Measurements from ENCODE around the gene TMEM163.

Gene TMEM163

DNA sequence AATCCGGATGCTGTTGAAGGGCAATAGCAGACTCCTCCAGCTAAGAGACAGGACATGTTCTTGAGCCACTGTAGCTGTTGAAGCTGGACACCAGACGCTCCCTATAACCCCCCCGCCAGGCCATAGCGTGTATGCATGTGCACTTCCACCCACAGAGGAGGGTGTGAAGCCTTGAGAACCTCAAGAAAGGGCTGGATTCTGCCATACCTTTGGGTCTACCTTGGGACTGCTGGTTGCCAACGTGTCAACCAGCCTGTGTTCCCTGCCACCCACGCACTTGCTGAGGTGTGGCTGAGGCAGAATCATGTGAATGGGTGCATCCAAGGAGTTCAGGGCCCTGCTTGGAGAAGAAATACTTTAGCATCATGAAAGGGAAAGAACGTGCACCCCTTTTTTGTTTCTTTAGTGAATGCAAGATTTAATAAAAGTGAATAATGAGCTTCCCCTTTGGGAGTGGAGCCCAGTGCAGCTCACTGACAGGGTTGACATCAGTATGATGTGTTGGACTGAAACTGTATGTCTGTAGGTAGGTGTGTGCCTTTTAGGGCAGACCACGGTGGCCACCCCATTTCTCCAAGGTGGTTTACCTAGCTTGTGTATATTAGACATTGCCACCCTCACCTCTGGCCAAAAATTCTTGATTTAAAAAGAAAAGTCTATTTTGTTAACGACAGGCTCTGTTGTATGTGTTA lies 266.6 kb downstream of the TMEM163 start:
- Histone ChIP-seq H3K79me1 (ENCODE audit: low read length) (no peaks in the 10 kb centered on the region), H3K79me2 (ENCODE audit: control insufficient read depth, insufficient read depth, low read length) (no peaks in the 10 kb centered on the region), H3K4me1 (ENCODE audit: control insufficient read depth, low read depth, low read length) (no peaks in the 10 kb centered on the region), H3K27me3 (ENCODE audit: insufficient read depth, low read length, poor library complexity) (no peaks in the 10 kb centered on the region), H3K18ac (ENCODE audit: low read length) (no peak overlapping the region), H3K56ac (ENCODE audit: low read length) (no peak overlapping the region), H3K9ac (ENCODE audit: low read length) (no peak overlapping the region), H3K23ac (ENCODE audit: low read length) (no peak overlapping the region), H3K27ac (ENCODE audit: low read depth, low read length) (no peak overlapping the region), H3K4me3 (ENCODE audit: low read length) (no peak overlapping the region), H3K36me3 (ENCODE audit: control insufficient read depth, insufficient read depth, low read length) (no peaks in the 10 kb centered on the region), H4K8ac (ENCODE audit: low read depth, low read length) (no peak overlapping the region), H2BK15ac (replicated peaks; ENCODE audit: low read depth) (no peak overlapping the region), H4K5ac (ENCODE audit: low read length) (no peak overlapping the region), H3K4ac (ENCODE audit: low read depth, low read length) (no peak overlapping the region), H2AK5ac (ENCODE audit: low read length) (no peak overlapping the region), H2BK120ac (ENCODE audit: low read depth, low read length) (no peak overlapping the region), H2BK5ac (ENCODE audit: low read length) (no peak overlapping the region), H3K4me2 (ENCODE audit: low read length) (no peak overlapping the region)
- no CpG with 5 or more reads among the region's 9 CpGs for WGBS (ENCODE audit: extremely low coverage, insufficient coverage, low lambda C conversion rate)
- DNase-seq: no peak

DNA sequence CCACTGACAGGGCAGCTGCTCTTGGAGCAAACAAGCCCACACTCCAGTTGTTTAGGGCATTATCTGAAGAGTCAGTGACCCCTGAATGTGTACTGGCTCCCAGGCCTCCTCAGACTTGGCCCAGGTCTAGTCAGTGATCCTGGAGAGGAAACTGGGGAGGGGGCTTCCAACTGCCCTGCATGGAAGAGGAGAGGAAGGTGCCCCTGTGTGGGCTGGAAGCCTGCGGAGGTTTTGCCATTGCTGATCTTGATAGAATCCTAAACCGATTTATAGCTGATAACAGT lies 267.5 kb downstream of the TMEM163 start:
- Histone ChIP-seq H2AK5ac (ENCODE audit: low read length) (no peak overlapping the region), H4K5ac (ENCODE audit: low read length) (no peak overlapping the region), H3K27ac (ENCODE audit: low read depth, low read length) (no peak overlapping the region), H3K9ac (ENCODE audit: low read length) (no peak overlapping the region), H3K4me3 (ENCODE audit: low read length) (no peak overlapping the region), H2BK120ac (ENCODE audit: low read depth, low read length) (no peak overlapping the region), H3K4me1 (ENCODE audit: control insufficient read depth, low read depth, low read length) (no peaks in the 10 kb centered on the region), H3K4me2 (ENCODE audit: low read length) (no peak overlapping the region), H3K36me3 (ENCODE audit: control insufficient read depth, insufficient read depth, low read length) (no peaks in the 10 kb centered on the region), H4K8ac (ENCODE audit: low read depth, low read length) (no peak overlapping the region), H2BK5ac (ENCODE audit: low read length) (no peak overlapping the region), H3K23ac (ENCODE audit: low read length) (no peak overlapping the region), H3K27me3 (ENCODE audit: insufficient read depth, low read length, poor library complexity) (no peaks in the 10 kb centered on the region), H3K79me2 (ENCODE audit: control insufficient read depth, insufficient read depth, low read length) (no peaks in the 10 kb centered on the region), H3K56ac (ENCODE audit: low read length) (no peak overlapping the region), H2BK15ac (replicated peaks; ENCODE audit: low read depth) (no peak overlapping the region), H3K4ac (ENCODE audit: low read depth, low read length) (no peak overlapping the region), H3K18ac (ENCODE audit: low read length) (no peak overlapping the region), H3K79me1 (ENCODE audit: low read length) (no peaks in the 10 kb centered on the region)
- WGBS (ENCODE audit: extremely low coverage, insufficient coverage, low lambda C conversion rate): no CpG with 5 or more reads among the region's 2 CpGs
- no peak for DNase-seq

DNA sequence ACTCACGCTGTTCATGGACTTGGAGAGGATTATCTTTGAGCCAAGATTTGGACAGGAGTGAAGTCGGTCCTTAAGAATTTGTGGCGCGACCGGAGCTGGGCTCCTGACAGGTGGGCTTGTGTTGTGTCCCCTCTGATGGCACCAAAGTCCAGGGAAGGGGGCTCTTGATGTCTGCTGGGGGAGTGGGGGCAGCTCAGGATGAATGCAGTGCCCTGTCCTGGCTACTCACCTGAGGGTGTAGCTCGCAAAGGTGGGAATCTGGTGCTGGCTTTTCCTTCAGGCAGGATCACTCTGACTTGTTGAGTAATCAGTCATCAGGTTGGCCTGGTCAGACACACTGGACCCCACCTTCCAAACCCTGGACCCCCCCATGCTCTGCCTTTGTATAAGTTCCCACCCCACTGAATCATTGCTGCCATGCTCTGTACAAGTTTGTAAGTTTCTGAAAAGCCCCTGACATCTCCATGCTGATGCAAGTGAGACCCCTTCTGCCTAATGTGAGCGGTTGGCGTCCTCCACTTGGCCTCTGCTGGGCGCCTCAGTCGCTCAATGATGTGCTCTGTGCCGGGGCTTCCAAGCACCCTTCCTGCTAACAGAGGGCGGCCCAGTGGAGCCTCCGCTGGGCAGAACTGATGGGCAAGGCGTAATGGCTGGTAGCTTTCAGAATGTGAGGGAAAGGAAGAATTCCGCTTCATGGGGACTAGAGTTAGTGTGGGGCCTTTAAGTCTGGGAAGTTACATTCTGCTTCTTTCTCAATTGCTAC lies 268.9 kb downstream of the TMEM163 start:
- H3K56ac ChIP-seq (ENCODE audit: low read length): no peak overlapping the region
- no peaks in the 10 kb centered on the region for H3K79me1 ChIP-seq (ENCODE audit: low read length)
- H4K8ac ChIP-seq (ENCODE audit: low read depth, low read length): no peak overlapping the region
- H3K18ac ChIP-seq (ENCODE audit: low read length): no peak overlapping the region
- no CpG with 5 or more reads among the region's 15 CpGs for whole genome bisulfite sequencing (ENCODE audit: extremely low coverage, insufficient coverage, low lambda C conversion rate)
- H3K23ac ChIP-seq (ENCODE audit: low read length): no peak overlapping the region
- DNase-seq: no peak
- H3K4me1 ChIP-seq (ENCODE audit: control insufficient read depth, low read depth, low read length): no peaks in the 10 kb centered on the region
- H3K4me2 ChIP-seq (ENCODE audit: low read length): no peak overlapping the region
- no peak overlapping the region for H3K4ac ChIP-seq (ENCODE audit: low read depth, low read length)
- no peaks in the 10 kb centered on the region for H3K27me3 ChIP-seq (ENCODE audit: insufficient read depth, low read length, poor library complexity)
- H3K27ac ChIP-seq (ENCODE audit: low read depth, low read length): no peak overlapping the region
- H3K79me2 ChIP-seq (ENCODE audit: control insufficient read depth, insufficient read depth, low read length): no peaks in the 10 kb centered on the region
- H2BK120ac ChIP-seq (ENCODE audit: low read depth, low read length): no peak overlapping the region
- H3K9ac ChIP-seq (ENCODE audit: low read length): no peak overlapping the region
- no peak overlapping the region for H4K5ac ChIP-seq (ENCODE audit: low read length)
- no peak overlapping the region for H2AK5ac ChIP-seq (ENCODE audit: low read length)
- no peak overlapping the region for H3K4me3 ChIP-seq (ENCODE audit: low read length)
- no peak overlapping the region for H2BK15ac ChIP-seq (replicated peaks; ENCODE audit: low read depth)
- no peaks in the 10 kb centered on the region for H3K36me3 ChIP-seq (ENCODE audit: control insufficient read depth, insufficient read depth, low read length)
- no peak overlapping the region for H2BK5ac ChIP-seq (ENCODE audit: low read length)

DNA sequence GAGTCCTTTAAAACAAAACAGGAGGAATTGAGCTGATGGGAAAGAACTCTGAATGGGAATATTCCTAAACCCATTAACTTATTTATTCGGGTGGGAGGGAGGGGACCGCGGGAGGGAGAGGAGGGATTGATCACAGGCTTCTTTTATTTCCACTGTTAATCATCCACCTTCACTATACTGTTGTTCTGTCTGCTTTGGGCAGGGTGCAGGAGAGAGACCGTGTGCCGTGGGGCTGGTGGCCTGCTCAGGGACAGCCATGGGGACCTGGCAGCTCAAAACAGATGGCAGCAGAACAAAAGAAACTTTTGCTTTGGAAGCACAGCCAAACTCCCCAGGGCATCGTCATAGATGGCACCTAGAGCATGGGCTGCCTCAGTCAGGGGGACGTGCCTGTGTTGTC lies 269.6 kb downstream of the TMEM163 start:
- Histone ChIP-seq H3K4ac (ENCODE audit: low read depth, low read length) (no peak overlapping the region), H2BK5ac (ENCODE audit: low read length) (no peak overlapping the region), H3K79me1 (ENCODE audit: low read length) (no peaks in the 10 kb centered on the region), H4K8ac (ENCODE audit: low read depth, low read length) (no peak overlapping the region), H3K79me2 (ENCODE audit: control insufficient read depth, insufficient read depth, low read length) (no peaks in the 10 kb centered on the region), H4K5ac (ENCODE audit: low read length) (no peak overlapping the region), H2BK120ac (ENCODE audit: low read depth, low read length) (no peak overlapping the region), H3K9ac (ENCODE audit: low read length) (no peak overlapping the region), H3K4me1 (ENCODE audit: control insufficient read depth, low read depth, low read length) (no peaks in the 10 kb centered on the region), H3K36me3 (ENCODE audit: control insufficient read depth, insufficient read depth, low read length) (no peaks in the 10 kb centered on the region), H2AK5ac (ENCODE audit: low read length) (no peak overlapping the region), H2BK15ac (replicated peaks; ENCODE audit: low read depth) (no peak overlapping the region), H3K27me3 (ENCODE audit: insufficient read depth, low read length, poor library complexity) (no peaks in the 10 kb centered on the region), H3K4me2 (ENCODE audit: low read length) (no peak overlapping the region), H3K18ac (ENCODE audit: low read length) (no peak overlapping the region), H3K4me3 (ENCODE audit: low read length) (no peak overlapping the region), H3K56ac (ENCODE audit: low read length) (no peak overlapping the region), H3K27ac (ENCODE audit: low read depth, low read length) (no peak overlapping the region), H3K23ac (ENCODE audit: low read length) (no peak overlapping the region)
- no CpG with 5 or more reads among the region's 7 CpGs for WGBS (ENCODE audit: extremely low coverage, insufficient coverage, low lambda C conversion rate)
- DNase-seq: no peak

GRCh38 chr2:134448650-134449049 lies 270.1 kb downstream of the TMEM163 start:
- DNase-seq: no peak
- no peak overlapping the region for H4K8ac ChIP-seq (ENCODE audit: low read depth, low read length)
- no peaks in the 10 kb centered on the region for H3K4me1 ChIP-seq (ENCODE audit: control insufficient read depth, low read depth, low read length)
- no peaks in the 10 kb centered on the region for H3K27me3 ChIP-seq (ENCODE audit: insufficient read depth, low read length, poor library complexity)
- no peak overlapping the region for H3K56ac ChIP-seq (ENCODE audit: low read length)
- H3K9ac ChIP-seq (ENCODE audit: low read length): no peak overlapping the region
- no peak overlapping the region for H2BK5ac ChIP-seq (ENCODE audit: low read length)
- H3K79me2 ChIP-seq (ENCODE audit: control insufficient read depth, insufficient read depth, low read length): no peaks in the 10 kb centered on the region
- no peak overlapping the region for H3K23ac ChIP-seq (ENCODE audit: low read length)
- H2BK120ac ChIP-seq (ENCODE audit: low read depth, low read length): no peak overlapping the region
- no peak overlapping the region for H3K27ac ChIP-seq (ENCODE audit: low read depth, low read length)
- H4K5ac ChIP-seq (ENCODE audit: low read length): no peak overlapping the region
- H3K4me3 ChIP-seq (ENCODE audit: low read length): no peak overlapping the region
- H2AK5ac ChIP-seq (ENCODE audit: low read length): no peak overlapping the region
- H3K18ac ChIP-seq (ENCODE audit: low read length): no peak overlapping the region
- no CpG with 5 or more reads among the region's 6 CpGs for WGBS (ENCODE audit: extremely low coverage, insufficient coverage, low lambda C conversion rate)
- no peaks in the 10 kb centered on the region for H3K36me3 ChIP-seq (ENCODE audit: control insufficient read depth, insufficient read depth, low read length)
- no peak overlapping the region for H2BK15ac ChIP-seq (replicated peaks; ENCODE audit: low read depth)
- H3K4ac ChIP-seq (ENCODE audit: low read depth, low read length): no peak overlapping the region
- no peak overlapping the region for H3K4me2 ChIP-seq (ENCODE audit: low read length)
- no peaks in the 10 kb centered on the region for H3K79me1 ChIP-seq (ENCODE audit: low read length)

- Histone ChIP-seq H3K4me1 (ENCODE audit: control insufficient read depth, low read depth, low read length) (no peaks in the 10 kb centered on the region), H3K27ac (ENCODE audit: low read depth, low read length) (no peak overlapping the region), H3K4ac (ENCODE audit: low read depth, low read length) (no peak overlapping the region), H3K79me2 (ENCODE audit: control insufficient read depth, insufficient read depth, low read length) (no peaks in the 10 kb centered on the region), H3K36me3 (ENCODE audit: control insufficient read depth, insufficient read depth, low read length) (no peaks in the 10 kb centered on the region), H3K23ac (ENCODE audit: low read length) (no peak overlapping the region), H3K4me2 (ENCODE audit: low read length) (no peak overlapping the region), H2BK120ac (ENCODE audit: low read depth, low read length) (no peak overlapping the region), H3K18ac (ENCODE audit: low read length) (no peak overlapping the region), H3K27me3 (ENCODE audit: insufficient read depth, low read length, poor library complexity) (no peaks in the 10 kb centered on the region), H2BK15ac (replicated peaks; ENCODE audit: low read depth) (no peak overlapping the region), H3K9ac (ENCODE audit: low read length) (no peak overlapping the region), H2AK5ac (ENCODE audit: low read length) (no peak overlapping the region), H2BK5ac (ENCODE audit: low read length) (no peak overlapping the region), H4K5ac (ENCODE audit: low read length) (no peak overlapping the region), H4K8ac (ENCODE audit: low read depth, low read length) (no peak overlapping the region), H3K4me3 (ENCODE audit: low read length) (no peak overlapping the region), H3K56ac (ENCODE audit: low read length) (no peak overlapping the region), H3K79me1 (ENCODE audit: low read length) (no peaks in the 10 kb centered on the region)
- no peak for DNase-seq
- WGBS (ENCODE audit: extremely low coverage, insufficient coverage, low lambda C conversion rate): no CpG with 5 or more reads among the region's 4 CpGs
Measured at GRCh38 chr2:134447669-134448068, 271.1 kb downstream of the TMEM163 start.

All from mesendoderm (in vitro differentiated cells).